HEK293 (cell line): ENCODE measurements around the gene STAC2.

Experiments used
- CTCF ChIP-seq: fragments of 450-650 bp; formaldehyde crosslinking; IDR thresholded peaks from 2 replicates; pipeline ENCODE4 v1.5.1; 2016; ENCODE audit warnings: missing biosample characterization, missing genetic modification characterization
- GLIS1 ChIP-seq: fragments of 450-650 bp; formaldehyde crosslinking; IDR thresholded peaks from 2 replicates; pipeline ENCODE4 v1.5.1; 2016; ENCODE audit warnings: missing biosample characterization, missing genetic modification characterization
- SP7 ChIP-seq: fragments of 450-650 bp; formaldehyde crosslinking; IDR thresholded peaks from 2 replicates; pipeline ENCODE4 v1.5.1; 2016; ENCODE audit warnings: missing biosample characterization, missing genetic modification characterization
- ZBTB6 ChIP-seq: fragments of 450-650 bp; formaldehyde crosslinking; IDR thresholded peaks from 2 replicates; pipeline ENCODE4 v1.5.1; 2017; ENCODE audit warnings: missing biosample characterization, missing genetic modification characterization
- ZFP37 ChIP-seq: fragments of 450-650 bp; formaldehyde crosslinking; IDR thresholded peaks from 2 replicates; pipeline ENCODE4 v1.5.1; 2016; ENCODE audit warnings: missing biosample characterization, missing genetic modification characterization
- ZNF140 ChIP-seq: fragments of 450-650 bp; formaldehyde crosslinking; IDR thresholded peaks from 2 replicates; pipeline ENCODE4 v1.5.1; 2016; ENCODE audit warnings: missing biosample characterization, missing genetic modification characterization
- ZNF529 ChIP-seq: fragments of 450-650 bp; formaldehyde crosslinking; IDR thresholded peaks from 2 replicates; pipeline ENCODE4 v1.5.1; 2017; ENCODE audit warnings: missing genetic modification characterization, missing biosample characterization; ENCODE audit not compliant: insufficient replicate concordance
- ZNF530 ChIP-seq: fragments of 450-650 bp; formaldehyde crosslinking; IDR thresholded peaks from 2 replicates; pipeline ENCODE4 v1.5.1; 2016; ENCODE audit warnings: low read depth, missing biosample characterization, missing genetic modification characterization
- ZNF645 ChIP-seq: fragments of 450-650 bp; formaldehyde crosslinking; IDR thresholded peaks from 2 replicates; pipeline ENCODE4; 2016; ENCODE audit warnings: missing biosample characterization, missing genetic modification characterization
- ZNF658 ChIP-seq: fragments of 450-650 bp; formaldehyde crosslinking; IDR thresholded peaks from 2 replicates; pipeline ENCODE4; 2016; ENCODE audit warnings: missing biosample characterization, missing genetic modification characterization
- ZNF704 ChIP-seq: fragments of 450-650 bp; formaldehyde crosslinking; IDR thresholded peaks from 2 replicates; pipeline ENCODE4 v1.5.1; 2016; ENCODE audit warnings: missing biosample characterization, missing genetic modification characterization

- no peak for TF ChIP-seq ZNF658 (tag by site-specific recombination)
- TF ChIP-seq ZFP37, result no peak
- no peak for TF ChIP-seq ZNF704 (tag by site-specific recombination)
- no peak for TF ChIP-seq CTCF
- TF ChIP-seq ZNF645, result no peak
- no peak for TF ChIP-seq ZNF140 (tag by site-specific recombination)
- TF ChIP-seq ZNF529 (tag by site-specific recombination), result no peak
- TF ChIP-seq SP7 (tag by site-specific recombination), result no peak
- TF ChIP-seq ZBTB6, result no peak
- TF ChIP-seq GLIS1 (tag by site-specific recombination), result no peak
- no peak for TF ChIP-seq ZNF530 (tag by site-specific recombination)
These were observed 59.9 kb downstream of the STAC2 start, which contains the start of gene ARL5C for GRCh38 chr17:39165841-39166349.
